CD4-positive, alpha-beta T cell treated with Interleukin-6 at 100 ng/mL for 8 hours (primary cell): ENCODE data around the gene ACADL.

Experiments used
- DNase-seq: peaks from one replicate; pipeline ENCODE4 v3.0.0-alpha.2; 2020; ENCODE audit warnings: mixed read lengths, low spot score

ACADL gene

GRCh38 chr2:210170196-210170445 is 55.1 kb downstream of the ACADL start:
- no peak for DNase-seq

GRCh38 chr2:210169516-210170195 is 55.6 kb downstream of the ACADL start:
- no peak for DNase-seq

DNA sequence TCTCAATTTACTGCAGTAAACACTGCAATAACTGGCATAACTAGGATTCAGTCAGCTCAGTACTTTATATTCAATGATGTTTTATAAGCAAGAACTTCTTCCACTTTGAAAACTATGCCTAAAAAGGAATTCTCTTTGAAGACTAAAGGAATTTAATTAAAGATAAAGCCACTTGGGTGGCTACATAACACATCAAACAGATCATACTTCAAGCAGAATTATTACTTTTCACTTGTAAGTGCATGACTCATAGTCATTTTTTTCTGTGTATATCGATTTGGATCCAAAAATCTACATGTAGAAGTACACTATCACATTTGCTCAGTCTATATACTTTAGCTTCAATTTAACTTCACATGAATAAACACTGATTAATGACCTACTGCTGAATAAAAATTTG is 58.0 kb downstream of the ACADL start:
- DNase-seq: no peak

DNA sequence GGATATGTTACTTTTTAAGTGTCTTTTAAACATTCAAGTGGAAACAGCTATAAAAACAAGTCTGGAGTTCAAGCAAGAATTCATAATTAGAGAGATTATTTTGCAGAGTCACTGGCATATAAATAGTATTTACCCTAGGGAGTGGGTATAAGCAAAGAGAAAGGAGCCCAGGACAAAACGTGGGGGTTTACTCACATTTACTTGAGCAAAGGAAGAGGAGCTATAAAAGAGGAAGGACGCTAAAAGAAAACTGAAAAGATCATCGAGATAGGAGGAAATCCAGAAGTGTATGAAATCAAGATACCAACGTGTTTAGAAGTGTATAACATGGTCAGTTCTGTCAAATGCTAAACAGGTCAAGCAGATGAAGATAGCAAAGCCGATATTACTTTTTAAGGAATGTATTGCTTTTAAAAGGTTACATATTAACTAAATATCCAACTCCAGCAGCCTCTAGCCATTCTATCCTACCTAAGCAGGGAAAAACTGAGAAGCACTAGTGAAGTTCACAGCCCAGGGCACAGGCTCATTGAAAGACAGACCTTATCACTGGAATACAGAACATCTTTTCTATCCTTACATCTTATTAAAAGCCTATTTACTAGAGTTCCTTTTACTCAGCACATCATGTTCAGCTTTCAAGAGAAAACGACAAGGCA is 62.7 kb downstream of the ACADL start:
- DNase-seq: no peak

- no peak for DNase-seq
Measured at GRCh38 chr2:210159059-210159458, 66.2 kb downstream of the ACADL start.

DNA sequence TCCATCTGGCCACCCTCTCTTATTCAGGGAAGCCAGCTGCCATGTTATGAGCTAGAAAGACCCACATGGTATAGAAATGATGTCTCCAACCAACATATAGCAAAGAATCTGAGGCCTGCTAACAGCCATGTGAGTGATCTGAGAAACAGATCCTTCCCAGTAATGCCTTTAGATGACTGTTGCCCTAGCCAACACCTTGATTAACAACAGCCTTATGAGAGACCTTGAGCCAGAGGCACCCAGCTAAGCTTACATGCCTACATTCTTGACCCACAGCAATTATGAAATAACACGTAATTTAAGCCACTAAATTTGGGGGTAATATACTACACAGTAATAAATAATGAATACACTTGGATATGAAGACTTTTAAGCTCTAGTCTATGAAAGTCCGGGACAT is 67.0 kb downstream of the ACADL start:
- no peak for DNase-seq

DNA sequence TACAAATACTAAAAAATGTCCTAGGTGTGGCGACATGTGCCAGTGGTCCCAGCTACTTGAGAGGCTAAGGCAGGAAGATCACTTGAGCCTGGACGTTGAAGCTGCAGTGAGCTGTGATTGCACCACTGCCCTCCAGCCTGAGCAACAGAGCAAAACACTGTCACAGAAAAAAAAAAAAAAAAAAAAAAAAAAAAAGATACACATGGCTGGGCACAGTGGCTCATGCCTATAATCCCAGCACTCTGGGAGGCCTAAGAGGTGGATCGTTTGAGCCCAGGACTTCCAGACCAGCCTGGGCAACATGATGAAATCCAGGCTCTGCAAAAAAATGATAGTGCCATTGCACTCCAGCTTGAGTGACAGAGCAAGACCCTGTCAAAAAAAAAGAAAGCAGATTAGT is 67.7 kb downstream of the ACADL start:
- DNase-seq: no peak

DNA sequence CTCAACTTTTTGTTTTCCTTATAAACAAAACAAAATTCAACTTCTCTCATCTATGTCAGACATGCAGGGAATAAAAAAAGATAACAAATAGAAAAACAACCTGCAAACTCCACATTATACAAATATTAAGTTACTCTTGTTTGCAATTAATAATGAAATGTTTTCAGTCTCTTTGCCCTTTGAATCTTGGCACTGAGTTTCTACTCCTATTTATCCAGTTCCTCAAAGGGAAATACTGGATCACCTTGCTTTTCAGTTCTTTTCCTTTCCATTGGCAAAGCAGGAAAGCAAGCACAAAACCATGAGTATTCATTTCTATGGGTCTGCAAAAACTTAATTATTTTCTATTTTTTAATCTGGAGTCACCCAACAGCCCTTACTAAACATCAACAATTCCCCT is 77.6 kb downstream of the ACADL start:
- no peak for DNase-seq
